Right lobe of liver (tissue), 4 donors: Measurements from ENCODE around the gene YLPM1.

Experiments
- POLR2A ChIP-seq: fragments of 450-650 bp; IDR thresholded peaks from one replicate; pipeline ENCODE4 v1.6.1; 2017; ENCODE audit warnings: antibody characterized with exemption, mild to moderate bottlenecking
- TF ChIP-seq, protein P1 (sequence below), 4 donors: fragments of 200-600 bp in 3 of 4; fragments of 450-650 bp in 1 of 4; IDR thresholded peaks; one replicate each; pipeline versions ENCODE4 v1.5.1 to v1.8.0; 2016 to 2022; ENCODE audit warnings: antibody characterized with exemption in 4 of 4, mild to moderate bottlenecking in 2 of 4
- donor health status: DM: no; HTN: no; CAD: no.
- donor health status: DM: no; HTN: no; CAD: no.
- donor health status: DM: no; HTN: yes; CAD: no.

DNA sequence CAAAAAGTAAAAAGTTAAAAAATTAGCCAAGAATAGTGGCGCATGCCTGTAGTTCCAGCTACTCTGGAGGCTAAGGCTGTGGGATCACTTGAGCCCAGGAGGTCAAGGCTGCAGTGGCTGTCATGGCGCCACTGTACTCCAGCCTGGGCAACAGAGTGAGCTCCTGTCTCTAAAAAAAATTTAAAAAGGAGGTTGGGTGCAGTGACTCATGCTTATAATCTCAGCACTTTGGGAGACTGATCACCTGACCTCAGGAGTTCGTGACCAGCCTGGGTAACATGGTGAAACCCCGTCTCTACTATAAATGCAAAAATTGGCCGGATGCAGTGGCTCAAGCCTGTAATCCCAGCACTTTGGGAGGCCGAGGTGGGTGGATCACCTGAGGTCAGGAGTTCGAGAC lies 8.2 kb upstream of the YLPM1 start:
- TF ChIP-seq, protein P1, sequence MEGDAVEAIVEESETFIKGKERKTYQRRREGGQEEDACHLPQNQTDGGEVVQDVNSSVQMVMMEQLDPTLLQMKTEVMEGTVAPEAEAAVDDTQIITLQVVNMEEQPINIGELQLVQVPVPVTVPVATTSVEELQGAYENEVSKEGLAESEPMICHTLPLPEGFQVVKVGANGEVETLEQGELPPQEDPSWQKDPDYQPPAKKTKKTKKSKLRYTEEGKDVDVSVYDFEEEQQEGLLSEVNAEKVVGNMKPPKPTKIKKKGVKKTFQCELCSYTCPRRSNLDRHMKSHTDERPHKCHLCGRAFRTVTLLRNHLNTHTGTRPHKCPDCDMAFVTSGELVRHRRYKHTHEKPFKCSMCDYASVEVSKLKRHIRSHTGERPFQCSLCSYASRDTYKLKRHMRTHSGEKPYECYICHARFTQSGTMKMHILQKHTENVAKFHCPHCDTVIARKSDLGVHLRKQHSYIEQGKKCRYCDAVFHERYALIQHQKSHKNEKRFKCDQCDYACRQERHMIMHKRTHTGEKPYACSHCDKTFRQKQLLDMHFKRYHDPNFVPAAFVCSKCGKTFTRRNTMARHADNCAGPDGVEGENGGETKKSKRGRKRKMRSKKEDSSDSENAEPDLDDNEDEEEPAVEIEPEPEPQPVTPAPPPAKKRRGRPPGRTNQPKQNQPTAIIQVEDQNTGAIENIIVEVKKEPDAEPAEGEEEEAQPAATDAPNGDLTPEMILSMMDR (IDR thresholded peaks at IDR 0.05) = no peak
- TF ChIP-seq POLR2A = no peak
